GM12878 (cell line): ENCODE measurements around the gene GON4L. TPM values are rescaled to one million over a fixed set of nuclear protein-coding genes. Genes with fewer than 3 reads are reported as not detected.

Experiments used
- ATAC-seq: fragments of 200-7000 bp; cut with Tn5 transposase; 3 replicates; pipeline ENCODE4 v1.9.1; 2020; ENCODE audit warnings: mild to moderate bottlenecking, moderate library complexity
- BruUV-seq: library from RNA; stranded (reverse); fragments of 400-500 nt; replicated peaks from 2 replicates; lab custom pipeline; 2021; lab: Mats Ljungman, UMichigan
- CTCF ChIA-PET: fragments of 300-600 bp; sonication (Branson Sonifier 250); formaldehyde crosslinking; extraction: SDS; loops from one replicate; lab custom pipeline; 2021; ENCODE audit warnings: inconsistent platforms; lab: Yijun Ruan, JAX
- POLR2A ChIA-PET: fragments of 350-600 bp; formaldehyde crosslinking; extraction: SDS; loops from one replicate; lab custom pipeline; 2021; ENCODE audit warnings: inconsistent platforms; lab: Charles Lee
- RAD21 ChIA-PET: fragments of 300-600 bp; sonication (Branson Sonifier 250); formaldehyde crosslinking; loops from one replicate; lab custom pipeline; 2023; ENCODE audit warnings: antibody characterized with exemption; ENCODE audit not compliant: unreplicated experiment; lab: Charles Lee
- SMC1A ChIA-PET: fragments of 300-600 bp; sonication (Branson Sonifier 250); formaldehyde crosslinking; loops from one replicate; lab custom pipeline; 2023; ENCODE audit not compliant: unreplicated experiment, uncharacterized antibody; lab: Charles Lee
- DNase-seq: peaks from one replicate; pipeline ENCODE4 v3.0.0-alpha.2; 2011; ENCODE audit warnings: low read depth, low spot score
- FAIRE-seq: peaks from 3 replicates; lab custom pipeline; 2011; peaks lifted over from hg19 to GRCh38; lab: Jason Lieb, UNC
- H2AFZ ChIP-seq: 2 replicates; pipeline ENCODE4 v1.6.0; 2011; ENCODE audit warnings: low read depth, low read length, control low read depth; ENCODE audit not compliant: control insufficient read depth
- H3K27ac ChIP-seq: 2 replicates; pipeline ENCODE4 v1.5.1; 2011; ENCODE audit warnings: control low read depth; ENCODE audit not compliant: control insufficient read depth, insufficient read depth
- H3K27me3 ChIP-seq, 2 experiments: replicated peaks in 1 of 2; 2 replicates each; pipeline versions ENCODE4 v1.6.0 to v1.6.1; 2011; ENCODE audit warnings: low read length in 1 of 2; ENCODE audit not compliant: control insufficient read depth in 2 of 2, insufficient read depth in 2 of 2
- H3K36me3 ChIP-seq, 2 experiments: 2 replicates each; pipeline ENCODE4 v1.5.1; 2011; ENCODE audit warnings: low read length in 1 of 2; ENCODE audit not compliant: control insufficient read depth in 2 of 2, insufficient read depth in 2 of 2
- H3K4me1 ChIP-seq: 2 replicates; pipeline ENCODE4 v1.6.1; 2011; ENCODE audit warnings: mild to moderate bottlenecking, low read length, moderate library complexity, mixed read lengths; ENCODE audit not compliant: control insufficient read depth, insufficient read depth
- H3K4me2 ChIP-seq: 2 replicates; pipeline ENCODE4 v1.6.0; 2011; ENCODE audit warnings: control low read depth; ENCODE audit not compliant: control insufficient read depth, insufficient read depth
- H3K4me3 ChIP-seq: fragments of 200-600 bp; sonication (generic); 2 replicates; pipeline ENCODE4 v1.5.1; 2016
- H3K79me2 ChIP-seq: 2 replicates; pipeline ENCODE4 v1.6.0; 2011; ENCODE audit warnings: low read length; ENCODE audit not compliant: control insufficient read depth, insufficient read depth
- H3K9ac ChIP-seq: 2 replicates; pipeline ENCODE4 v1.8.0; 2011; ENCODE audit warnings: low read length, control low read depth, mixed read lengths; ENCODE audit not compliant: control insufficient read depth, insufficient read depth
- H3K9me3 ChIP-seq: replicated peaks from 3 replicates; pipeline ENCODE4 v1.5.1; 2011; ENCODE audit warnings: mild to moderate bottlenecking, low read length; ENCODE audit not compliant: control insufficient read depth, insufficient read depth
- H4K20me1 ChIP-seq: 2 replicates; pipeline ENCODE4 v1.6.0; 2011; ENCODE audit not compliant: control insufficient read depth, insufficient read depth
- CBX3 ChIP-seq: fragments of 200-600 bp; sonication (generic); IDR thresholded peaks from 2 replicates; pipeline ENCODE4 v1.6.1; 2016; ENCODE audit warnings: low read depth, borderline replicate concordance
- CEBPB ChIP-seq, 2 experiments: fragments of 150-350 bp in 1 of 2; IDR thresholded peaks; 2 replicates each; pipeline ENCODE4 v1.6.1; 2012 to 2014; ENCODE audit warnings: low read depth in 2 of 2, low read length in 2 of 2, borderline replicate concordance in 1 of 2, inconsistent platforms in 1 of 2
- CREB1 ChIP-seq: IDR thresholded peaks from 2 replicates; pipeline ENCODE4 v1.6.1; 2012; ENCODE audit warnings: low read depth, mild to moderate bottlenecking, inconsistent platforms
- NKRF ChIP-seq: fragments of 450-650 bp; conservative IDR thresholded peaks from 2 replicates; pipeline ENCODE4 v1.6.1; 2017; ENCODE audit warnings: mild to moderate bottlenecking, moderate library complexity
- RBBP5 ChIP-seq: fragments of 200-600 bp; sonication (generic); conservative IDR thresholded peaks from 2 replicates; pipeline ENCODE4 v1.6.1; 2016
- USF2 ChIP-seq: IDR thresholded peaks from 2 replicates; pipeline ENCODE4 v1.6.1; 2011; ENCODE audit warnings: low read depth, low read length, improper control_type of control experiment, borderline replicate concordance
- WGBS: methylation state at CpG from one replicate; pipeline ENCODE4 v1.1.6; 2016; ENCODE audit warnings: low lambda C conversion rate; ENCODE audit not compliant: insufficient replicate concordance, insufficient coverage; ENCODE audit errors: missing lambda C conversion rate; 5-methylcytosine and 5-hydroxymethylcytosine counted together
- in situ Hi-C: fragments of 300-500 bp; cut with MboI; formaldehyde crosslinking; loops from 9 replicates; pipeline ENCODE4 v1.14.3; 2018; ENCODE audit warnings: mixed read lengths
- intact Hi-C: fragments of 100-400 bp; cut with micrococcal nuclease; formaldehyde crosslinking; loops from one replicate; pipeline ENCODE4 v1.14.2; 2022; ENCODE audit not compliant: unreplicated experiment
- polyA plus RNA-seq, 11 experiments: library from polyadenylated mRNA; depleted of rRNA in 4 of 11; unstranded in 6 of 11; stranded (reverse) in 5 of 11; fragments of >200 nt; fragmentation: Nextera tagmentation in 4 of 11; fragmentation: Illumina TruSeq in 1 of 11; extraction: Ambion mirVana in 4 of 11; extraction: Trizol in 1 of 11; gene quantifications; 1 replicate in 1 of 11; 2 replicates in 10 of 11; pipeline versions ENCODE4 v1.2.1 to v1.2.3, GENCODE V29; 2011 to 2016; ENCODE audit warnings: inconsistent platforms in 2 of 11, missing spikeins in 2 of 11, low read depth in 1 of 11
- total RNA-seq, 4 experiments: library from RNA; depleted of rRNA in 3 of 4; stranded (reverse); fragments of >200 nt in 3 of 4; fragmentation: Illumina TruSeq in 1 of 4; extraction: Trizol in 1 of 4; gene quantifications; 2 replicates each; pipeline versions ENCODE4 v1.2.1 to v1.2.3, GENCODE V29; 2013 to 2021
- TF ChIP-seq, protein P1 (sequence below): IDR thresholded peaks from 2 replicates; pipeline ENCODE4 v1.6.1; 2012; ENCODE audit warnings: low read depth, low read length, improper control_type of control experiment

GON4L gene
- total and polyA plus RNA-seq, 10 of the 15 experiments (the other 5 are each of a cell fraction or from before 2014, with no cell fraction given): 17.7 to 40.7 (median 28.0) TPM

DNA sequence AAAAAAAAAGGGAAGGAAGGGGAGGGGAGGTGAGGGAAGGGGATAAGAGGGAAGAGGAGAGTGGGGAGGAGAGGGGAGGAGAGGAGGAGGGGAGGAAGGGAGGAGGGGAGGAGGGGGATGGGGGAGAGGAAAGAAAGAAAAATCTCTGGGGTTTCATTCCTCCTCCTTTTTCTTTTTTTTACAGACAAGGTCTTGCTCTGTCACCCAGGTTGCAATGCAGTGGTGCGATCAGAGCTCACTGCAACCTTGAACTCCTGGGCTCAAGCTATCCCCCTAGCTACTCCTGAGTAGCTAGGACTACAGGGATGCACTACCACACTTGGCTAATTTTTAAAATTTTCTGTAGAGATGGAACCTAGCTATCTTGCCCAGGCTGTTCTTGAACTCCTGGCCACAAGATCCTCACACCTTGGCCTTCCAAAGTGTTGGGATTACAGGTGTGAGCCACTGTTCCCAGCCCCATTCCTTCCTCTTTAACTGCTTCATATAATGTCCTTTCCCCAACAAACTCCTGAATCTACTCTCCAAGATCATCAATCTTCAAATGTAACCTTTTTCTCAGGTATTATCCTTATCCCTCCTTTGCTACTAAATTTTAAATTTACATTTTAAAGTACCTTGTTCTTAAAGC, 23.2 kb downstream of the GON4L start:
- H3K79me2 ChIP-seq: peaks cover 3% of the 10 kb centered on the region

More for the DNA sequence above, 23.2 kb downstream of the GON4L start:
- Histone ChIP-seq H3K4me1 (0 out of 2 replicates have a peak, but pooled peaks cover 3% of the 10 kb centered on the region), H2AFZ (no peak overlapping the region), H3K9ac (no peak overlapping the region), H3K4me2 (no peak overlapping the region), H3K9me3 (no peaks in the 10 kb centered on the region), H3K36me3 (peaks cover 0 to 5% of the 10 kb centered on the region in 2 experiments; a peak in 2 of 4 replicates), H3K27ac (no peak overlapping the region), H3K27me3 (no peaks in the 10 kb centered on the region), H3K4me3 (no peak overlapping the region), H4K20me1 (no peaks in the 10 kb centered on the region)
- ATAC-seq (peak; percentile 37; the same call in 2 of the 3 replicates), DNase-seq (no peak), FAIRE-seq (no peak)
- intact Hi-C loops: no loop called here
- ChIA-PET CTCF (interaction anchor here (0.6 kb wide), 1 partner anchor 128 kb away, joined by 3 read pairs; no protein-coding TSS in a partner anchor), POLR2A (no interaction called here), RAD21 (interaction anchor here (0.6 kb wide), 1 partner anchor 73 kb away, joined by 5 read pairs; no protein-coding TSS in a partner anchor), SMC1A (interaction anchor here (1.0 to 1.4 kb wide), 3 partner anchors 23 to 231 kb away, joined by 3 to 4 read pairs (median 3); partner anchors contain the start of gene GON4L)
- 100% methylated on average over 1 of the region's 1 CpG for WGBS
- in situ Hi-C loops: no loop called here
- TF ChIP-seq CBX3 (no peak), USF2 (no peak), CREB1 (no peak), NKRF (no peak), CEBPB (IDR thresholded peaks at IDR 0.05; ENCODE audit: borderline replicate concordance in 1 of 2, low read depth in 2 of 2, low read length in 2 of 2) (no peak), RBBP5 (no peak)
- TF ChIP-seq, protein P1, sequence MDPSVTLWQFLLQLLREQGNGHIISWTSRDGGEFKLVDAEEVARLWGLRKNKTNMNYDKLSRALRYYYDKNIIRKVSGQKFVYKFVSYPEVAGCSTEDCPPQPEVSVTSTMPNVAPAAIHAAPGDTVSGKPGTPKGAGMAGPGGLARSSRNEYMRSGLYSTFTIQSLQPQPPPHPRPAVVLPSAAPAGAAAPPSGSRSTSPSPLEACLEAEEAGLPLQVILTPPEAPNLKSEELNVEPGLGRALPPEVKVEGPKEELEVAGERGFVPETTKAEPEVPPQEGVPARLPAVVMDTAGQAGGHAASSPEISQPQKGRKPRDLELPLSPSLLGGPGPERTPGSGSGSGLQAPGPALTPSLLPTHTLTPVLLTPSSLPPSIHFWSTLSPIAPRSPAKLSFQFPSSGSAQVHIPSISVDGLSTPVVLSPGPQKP: no peak
- BruUV-seq: no TSS peak
